GM10248 (cell line): Measurements from ENCODE around the gene SPAG16.

Experiments used
- CTCF ChIA-PET: fragments of 300-600 bp; sonication (Branson Sonifier 250); formaldehyde crosslinking; extraction: SDS; loops from one replicate; lab custom pipeline; 2021; ENCODE audit warnings: antibody characterized with exemption; lab: Yijun Ruan, JAX
- POLR2A ChIA-PET: fragments of 350-650 bp; sonication (Branson Sonifier 250); formaldehyde crosslinking; extraction: SDS; loops from one replicate; lab custom pipeline; 2020; ENCODE audit warnings: antibody characterized with exemption; lab: Yijun Ruan, JAX
- DNase-seq: peaks from one replicate; pipeline ENCODE4 v3.0.0; 2012; ENCODE audit errors: extremely low spot score
- CTCF ChIP-seq: IDR thresholded peaks from 2 replicates; pipeline ENCODE4 v1.5.1; 2012; ENCODE audit warnings: mild to moderate bottlenecking, low read depth; ENCODE audit errors: extremely low read depth, missing control alignments, control extremely low read depth

The SPAG16 gene

GRCh38 chr2:213923543-213923942, 639.3 kb downstream of the SPAG16 start:
- CTCF ChIA-PET = no interaction called here
- no peak for DNase-seq
- POLR2A ChIA-PET = no interaction called here
- no peak for TF ChIP-seq CTCF

GRCh38 chr2:213934560-213934959, 650.3 kb downstream of the SPAG16 start:
- peak; percentile 56 for DNase-seq
- POLR2A ChIA-PET = no interaction called here
- CTCF ChIA-PET = interaction anchor here (1.0 to 2.7 kb wide), 5 partner anchors 9 to 652 kb away, joined by 3 to 7 read pairs (median 4); no protein-coding TSS in a partner anchor
- peak; percentile 54 for TF ChIP-seq CTCF

- DNase-seq = no peak
- CTCF ChIA-PET = interaction anchor here (0.7 kb wide), 1 partner anchor 18 kb away, joined by 3 read pairs; no protein-coding TSS in a partner anchor
- POLR2A ChIA-PET = no interaction called here
- no peak for TF ChIP-seq CTCF
Observed at GRCh38 chr2:213958086-213958485, 673.8 kb downstream of the SPAG16 start.

- no peak for DNase-seq
- ChIA-PET POLR2A (no interaction called here), CTCF (no interaction called here)
- no peak for TF ChIP-seq CTCF
Observed at GRCh38 chr2:213959589-213959988, 675.3 kb downstream of the SPAG16 start.

- ChIA-PET POLR2A (no interaction called here), CTCF (no interaction called here)
- TF ChIP-seq CTCF = no peak
- DNase-seq = no peak
Observed at GRCh38 chr2:213971536-213971935, 687.3 kb downstream of the SPAG16 start.

- no peak for DNase-seq
- POLR2A ChIA-PET = no interaction called here
- TF ChIP-seq CTCF = no peak
- CTCF ChIA-PET = interaction anchor here (1.1 kb wide), 1 partner anchor 9 kb away, joined by 3 read pairs; no protein-coding TSS in a partner anchor
Observed at GRCh38 chr2:213980883-213981282, 696.6 kb downstream of the SPAG16 start.
